Stimulated activated CD4-positive, alpha-beta T cell treated with anti-CD3 and anti-CD28 coated beads, Interleukin-12 subunit alpha, Interleukin-12 subunit beta, amount 100 ng/mL, for 24 hours (primary cell): ENCODE data around the gene THBS1.

Experiments used
- DNase-seq, 2 experiments: peaks; one replicate each; pipeline ENCODE4 v3.0.0-alpha.2; 2020; ENCODE audit warnings: low read depth in 2 of 2

THBS1 gene

GRCh38 chr15:39573844-39574243 lies 7.0 kb upstream of the THBS1 start:
- no peak for DNase-seq

GRCh38 chr15:39574427-39574826 lies 6.5 kb upstream of the THBS1 start:
- no peak for DNase-seq

- DNase-seq, result no peak
Measured at GRCh38 chr15:39575180-39575579, 5.7 kb upstream of the THBS1 start.

GRCh38 chr15:39578851-39579486 lies 1.9 kb upstream of the THBS1 start:
- no peak for DNase-seq

- DNase-seq, result no peak
Measured at GRCh38 chr15:39579487-39580116, 1.3 kb upstream of the THBS1 start.

- peak; percentile 67 to 87 for DNase-seq
Measured at GRCh38 chr15:39580117-39580484, 778 bp upstream of the THBS1 start.

- no peak for DNase-seq
Measured at GRCh38 chr15:39581242-39581792, 438 bp downstream of the THBS1 start.

- no peak for DNase-seq
Measured at GRCh38 chr15:39581793-39582285, 960 bp downstream of the THBS1 start.

- no peak for DNase-seq
Measured at GRCh38 chr15:39582286-39582976, 1.6 kb downstream of the THBS1 start.

- DNase-seq, result no peak
Measured at GRCh38 chr15:39582977-39583595, 2.2 kb downstream of the THBS1 start.

GRCh38 chr15:39583596-39584265 lies 2.9 kb downstream of the THBS1 start:
- peak in 1 of 2 experiments; percentile 21 for DNase-seq

GRCh38 chr15:39584266-39584659 lies 3.4 kb downstream of the THBS1 start:
- no peak for DNase-seq

- no peak for DNase-seq
Measured at GRCh38 chr15:39584662-39585388, 3.9 kb downstream of the THBS1 start.

- no peak for DNase-seq
Measured at GRCh38 chr15:39585389-39585841, 4.5 kb downstream of the THBS1 start.

- no peak for DNase-seq
Measured at GRCh38 chr15:39585871-39586301, 5.0 kb downstream of the THBS1 start.

- no peak for DNase-seq
Measured at GRCh38 chr15:39586387-39587095, 5.7 kb downstream of the THBS1 start.

- DNase-seq, result no peak
Measured at GRCh38 chr15:39587096-39587721, 6.3 kb downstream of the THBS1 start.

GRCh38 chr15:39587731-39588530 lies 7.1 kb downstream of the THBS1 start:
- DNase-seq, result no peak
